HL-60 (cell line): ENCODE measurements around the gene FUT6.
"Not testable (repeated sequence)": the region's sequence is repeated elsewhere in the genome, so short reads cannot be mapped to it uniquely, and the experiment has no call there.

Experiments
- DNase-seq, 2 experiments: peaks; one replicate each; pipeline ENCODE4 v3.0.0-alpha.2; 2010 to 2020; ENCODE audit warnings: low read depth in 1 of 2, low spot score in 1 of 2
- H3K27ac ChIP-seq: fragments of 250-450 bp; sonication (Bioruptor Pico); replicated peaks from 2 replicates; pipeline ENCODE4 v1.5.1; 2020; ENCODE audit warnings: mild to moderate bottlenecking, moderate library complexity
- H3K27me3 ChIP-seq: fragments of 250-450 bp; sonication (Bioruptor Pico); 2 replicates; pipeline ENCODE4 v1.5.1; 2021; ENCODE audit warnings: mild to moderate bottlenecking, moderate library complexity; ENCODE audit not compliant: insufficient read depth, poor library complexity, severe bottlenecking
- H3K4me3 ChIP-seq: replicated peaks from 2 replicates; pipeline ENCODE4 v1.5.1; 2011; ENCODE audit warnings: mild to moderate bottlenecking, control low read depth, low read length; ENCODE audit not compliant: insufficient read depth
- GABPA ChIP-seq: IDR thresholded peaks from 2 replicates; pipeline ENCODE4 v1.6.1; 2012; ENCODE audit warnings: low read depth
- POLR2AphosphoS5 ChIP-seq: IDR thresholded peaks from 2 replicates; pipeline ENCODE4 v1.6.1; 2012; ENCODE audit warnings: low read depth
- SPI1 ChIP-seq: IDR thresholded peaks from 2 replicates; pipeline ENCODE4 v1.6.1; 2012; ENCODE audit warnings: low read depth, mild to moderate bottlenecking, borderline replicate concordance
- TF ChIP-seq, protein P1 (sequence below): IDR thresholded peaks from 2 replicates; pipeline ENCODE4 v1.6.1; 2012; ENCODE audit warnings: low read depth; ENCODE audit not compliant: insufficient replicate concordance
- TF ChIP-seq, protein P2 (sequence below): IDR thresholded peaks from one replicate; pipeline ENCODE4 v1.5.1; 2011; ENCODE audit warnings: low read length, control low read depth, inconsistent platforms; ENCODE audit not compliant: insufficient read depth

The FUT6 gene

DNA sequence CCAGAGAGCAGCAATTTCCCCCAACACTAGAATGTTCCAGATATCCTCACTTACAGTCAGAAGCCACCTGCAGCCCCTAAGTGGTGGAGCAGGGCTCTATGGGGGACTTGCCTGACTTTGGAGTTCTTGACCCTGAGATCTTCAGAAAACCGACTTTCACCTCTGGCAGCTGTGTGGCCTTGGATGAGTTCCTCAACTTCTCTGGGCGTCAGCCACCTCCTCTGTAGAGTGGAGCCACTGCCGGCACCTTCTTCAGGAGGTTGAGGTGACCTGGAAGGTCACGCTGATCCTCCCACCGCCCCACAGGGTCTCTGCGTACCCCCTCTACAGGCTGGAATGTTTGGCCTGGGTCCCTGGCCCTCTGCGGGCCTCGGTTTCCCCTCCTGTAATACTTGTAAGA, 37.9 kb upstream of the FUT6 start:
- Histone ChIP-seq H3K27ac (no peak overlapping the region), H3K27me3 (peaks cover 2% of the 10 kb centered on the region), H3K4me3 (no peak overlapping the region)
- no peak for DNase-seq
- TF ChIP-seq, protein P1, sequence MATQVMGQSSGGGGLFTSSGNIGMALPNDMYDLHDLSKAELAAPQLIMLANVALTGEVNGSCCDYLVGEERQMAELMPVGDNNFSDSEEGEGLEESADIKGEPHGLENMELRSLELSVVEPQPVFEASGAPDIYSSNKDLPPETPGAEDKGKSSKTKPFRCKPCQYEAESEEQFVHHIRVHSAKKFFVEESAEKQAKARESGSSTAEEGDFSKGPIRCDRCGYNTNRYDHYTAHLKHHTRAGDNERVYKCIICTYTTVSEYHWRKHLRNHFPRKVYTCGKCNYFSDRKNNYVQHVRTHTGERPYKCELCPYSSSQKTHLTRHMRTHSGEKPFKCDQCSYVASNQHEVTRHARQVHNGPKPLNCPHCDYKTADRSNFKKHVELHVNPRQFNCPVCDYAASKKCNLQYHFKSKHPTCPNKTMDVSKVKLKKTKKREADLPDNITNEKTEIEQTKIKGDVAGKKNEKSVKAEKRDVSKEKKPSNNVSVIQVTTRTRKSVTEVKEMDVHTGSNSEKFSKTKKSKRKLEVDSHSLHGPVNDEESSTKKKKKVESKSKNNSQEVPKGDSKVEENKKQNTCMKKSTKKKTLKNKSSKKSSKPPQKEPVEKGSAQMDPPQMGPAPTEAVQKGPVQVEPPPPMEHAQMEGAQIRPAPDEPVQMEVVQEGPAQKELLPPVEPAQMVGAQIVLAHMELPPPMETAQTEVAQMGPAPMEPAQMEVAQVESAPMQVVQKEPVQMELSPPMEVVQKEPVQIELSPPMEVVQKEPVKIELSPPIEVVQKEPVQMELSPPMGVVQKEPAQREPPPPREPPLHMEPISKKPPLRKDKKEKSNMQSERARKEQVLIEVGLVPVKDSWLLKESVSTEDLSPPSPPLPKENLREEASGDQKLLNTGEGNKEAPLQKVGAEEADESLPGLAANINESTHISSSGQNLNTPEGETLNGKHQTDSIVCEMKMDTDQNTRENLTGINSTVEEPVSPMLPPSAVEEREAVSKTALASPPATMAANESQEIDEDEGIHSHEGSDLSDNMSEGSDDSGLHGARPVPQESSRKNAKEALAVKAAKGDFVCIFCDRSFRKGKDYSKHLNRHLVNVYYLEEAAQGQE = no peak
- TF ChIP-seq, protein P2, sequence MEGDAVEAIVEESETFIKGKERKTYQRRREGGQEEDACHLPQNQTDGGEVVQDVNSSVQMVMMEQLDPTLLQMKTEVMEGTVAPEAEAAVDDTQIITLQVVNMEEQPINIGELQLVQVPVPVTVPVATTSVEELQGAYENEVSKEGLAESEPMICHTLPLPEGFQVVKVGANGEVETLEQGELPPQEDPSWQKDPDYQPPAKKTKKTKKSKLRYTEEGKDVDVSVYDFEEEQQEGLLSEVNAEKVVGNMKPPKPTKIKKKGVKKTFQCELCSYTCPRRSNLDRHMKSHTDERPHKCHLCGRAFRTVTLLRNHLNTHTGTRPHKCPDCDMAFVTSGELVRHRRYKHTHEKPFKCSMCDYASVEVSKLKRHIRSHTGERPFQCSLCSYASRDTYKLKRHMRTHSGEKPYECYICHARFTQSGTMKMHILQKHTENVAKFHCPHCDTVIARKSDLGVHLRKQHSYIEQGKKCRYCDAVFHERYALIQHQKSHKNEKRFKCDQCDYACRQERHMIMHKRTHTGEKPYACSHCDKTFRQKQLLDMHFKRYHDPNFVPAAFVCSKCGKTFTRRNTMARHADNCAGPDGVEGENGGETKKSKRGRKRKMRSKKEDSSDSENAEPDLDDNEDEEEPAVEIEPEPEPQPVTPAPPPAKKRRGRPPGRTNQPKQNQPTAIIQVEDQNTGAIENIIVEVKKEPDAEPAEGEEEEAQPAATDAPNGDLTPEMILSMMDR = no peak
- no peak for TF ChIP-seq POLR2AphosphoS5
- TF ChIP-seq SPI1 = no peak
- no peak for TF ChIP-seq GABPA

DNA sequence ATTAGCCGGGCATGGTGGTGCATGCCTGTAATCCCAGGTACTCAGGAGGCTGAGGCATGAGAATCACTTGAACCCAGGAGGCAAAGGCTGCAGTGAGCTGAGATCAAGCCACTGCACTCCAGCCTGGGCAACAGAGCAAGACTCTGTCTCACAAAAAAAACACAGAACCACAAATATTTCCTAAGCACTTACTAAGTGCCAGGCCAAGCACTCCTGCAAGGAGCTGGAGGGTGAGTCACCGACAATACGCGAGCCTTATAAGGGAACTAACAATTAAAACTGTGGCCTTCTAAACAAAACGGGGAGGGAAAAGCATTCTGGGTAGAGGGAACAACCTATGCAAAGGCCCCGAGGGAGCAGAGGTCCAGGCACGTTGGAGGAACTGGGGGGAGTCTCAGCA, 35.0 kb upstream of the FUT6 start:
- H3K4me3 ChIP-seq, H3K27me3 ChIP-seq, H3K27ac ChIP-seq: not testable (repeated sequence)
- DNase-seq = peak; percentile 36 to 55

DNA sequence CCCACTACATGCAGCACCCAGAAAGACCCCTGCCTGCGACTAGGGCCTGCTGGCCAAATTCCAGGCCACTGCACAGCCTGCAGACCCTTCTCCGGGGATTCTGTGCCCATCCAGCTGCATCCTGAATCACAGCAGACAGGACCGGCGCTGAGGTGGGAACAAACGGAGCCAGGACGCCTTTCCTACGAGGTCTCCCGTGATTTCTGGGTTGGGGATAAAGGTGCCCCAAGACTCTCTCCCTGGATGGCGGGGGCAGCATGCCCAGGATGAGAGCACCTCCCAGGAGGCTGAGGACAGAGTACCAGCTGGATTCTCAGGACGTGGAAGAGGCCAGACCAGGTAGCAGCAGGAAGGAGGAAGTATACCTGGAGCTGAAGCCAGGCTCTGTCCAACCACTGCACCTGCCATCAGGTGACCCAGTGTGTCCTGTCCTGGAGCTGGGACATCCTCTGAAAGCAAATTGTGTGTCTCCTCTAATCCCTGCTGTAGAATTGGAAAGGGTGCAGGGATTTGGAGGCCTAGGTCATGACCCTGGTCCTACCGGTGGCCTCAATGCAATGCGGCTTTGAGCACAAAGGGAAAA, 34.2 kb upstream of the FUT6 start:
- no peak overlapping the region for H3K27ac ChIP-seq
- no peak for DNase-seq
- H3K4me3 ChIP-seq = no peak overlapping the region
- no peaks in the 10 kb centered on the region for H3K27me3 ChIP-seq
- TF ChIP-seq, protein P2 = no peak
- TF ChIP-seq SPI1 (no peak), POLR2AphosphoS5 (no peak), GABPA (no peak)
- TF ChIP-seq, protein P1 = no peak

DNA sequence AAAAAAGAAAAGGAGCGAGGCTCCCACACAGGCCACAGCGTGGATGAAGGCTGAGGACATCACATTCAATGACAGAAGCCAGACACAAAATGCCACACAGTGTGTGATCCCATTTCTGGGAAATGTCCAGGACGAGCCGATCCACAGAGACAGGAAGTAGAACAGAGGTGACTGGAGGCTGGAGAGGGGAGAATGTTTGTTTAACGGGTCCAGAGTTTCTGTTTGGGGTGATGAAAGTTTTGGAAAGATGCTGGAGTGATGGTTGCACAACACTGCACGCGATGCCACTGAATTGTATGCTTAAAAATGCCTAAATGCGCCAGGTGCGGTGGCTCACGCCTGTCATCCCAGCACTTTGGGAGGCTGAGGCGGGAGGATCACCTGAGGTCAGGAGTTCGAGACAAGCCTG, 31.5 kb upstream of the FUT6 start:
- no peak for DNase-seq
- TF ChIP-seq, protein P1 = no peak
- TF ChIP-seq, protein P2 = no peak
- no peak for TF ChIP-seq POLR2AphosphoS5
- TF ChIP-seq GABPA = no peak
- TF ChIP-seq SPI1 = no peak
- Histone ChIP-seq H3K4me3 (no peak overlapping the region), H3K27me3 (no peaks in the 10 kb centered on the region), H3K27ac (no peak overlapping the region)
